IMR-90 (cell line): ENCODE results near the gene PTPRK.

Experiments
- CEBPB ChIP-seq: IDR thresholded peaks from 2 replicates; pipeline ENCODE4 v1.6.1; 2012; ENCODE audit warnings: low read depth, low read length, improper control_type of control experiment
- CTCF ChIP-seq: conservative IDR thresholded peaks from 2 replicates; pipeline ENCODE4 v1.5.1; 2012; ENCODE audit warnings: mild to moderate bottlenecking, low read depth, low read length, improper control_type of control experiment
- ELK1 ChIP-seq: fragments of 150-350 bp; IDR thresholded peaks from 2 replicates; pipeline ENCODE4 v1.6.1; 2016; ENCODE audit warnings: low read depth, mild to moderate bottlenecking, low read length, moderate library complexity, borderline replicate concordance
- MXI1 ChIP-seq: IDR thresholded peaks from 2 replicates; pipeline ENCODE4 v1.6.1; 2012; ENCODE audit warnings: low read depth, mild to moderate bottlenecking, low read length, moderate library complexity, borderline replicate concordance
- POLR2A ChIP-seq: IDR thresholded peaks from 2 replicates; pipeline ENCODE4 v1.6.1; 2012; ENCODE audit warnings: mild to moderate bottlenecking, low read depth, low read length
- RAD21 ChIP-seq: IDR thresholded peaks from 2 replicates; pipeline ENCODE4 v1.6.1; 2012; ENCODE audit warnings: low read length, improper control_type of control experiment
- RCOR1 ChIP-seq: IDR thresholded peaks from 2 replicates; pipeline ENCODE4 v1.6.1; 2012; ENCODE audit warnings: mild to moderate bottlenecking, low read length, improper control_type of control experiment; ENCODE audit not compliant: insufficient replicate concordance
- RFX5 ChIP-seq: IDR thresholded peaks from 2 replicates; pipeline ENCODE4 v1.8.0; 2012; ENCODE audit warnings: low read depth, mild to moderate bottlenecking, low read length, moderate library complexity

GRCh38 chr6:128135325-128135724, 385.1 kb downstream of the PTPRK start:
- TF ChIP-seq CTCF (no peak), CEBPB (no peak), RFX5 (no peak), MXI1 (no peak), ELK1 (no peak), POLR2A (no peak), RCOR1 (no peak), RAD21 (no peak)
